Measurements from ENCODE around the gene PRKN.
A peak's percentile ranks its signal among the peaks of the same experiment; 100 is the strongest.

PRKN gene

DNA sequence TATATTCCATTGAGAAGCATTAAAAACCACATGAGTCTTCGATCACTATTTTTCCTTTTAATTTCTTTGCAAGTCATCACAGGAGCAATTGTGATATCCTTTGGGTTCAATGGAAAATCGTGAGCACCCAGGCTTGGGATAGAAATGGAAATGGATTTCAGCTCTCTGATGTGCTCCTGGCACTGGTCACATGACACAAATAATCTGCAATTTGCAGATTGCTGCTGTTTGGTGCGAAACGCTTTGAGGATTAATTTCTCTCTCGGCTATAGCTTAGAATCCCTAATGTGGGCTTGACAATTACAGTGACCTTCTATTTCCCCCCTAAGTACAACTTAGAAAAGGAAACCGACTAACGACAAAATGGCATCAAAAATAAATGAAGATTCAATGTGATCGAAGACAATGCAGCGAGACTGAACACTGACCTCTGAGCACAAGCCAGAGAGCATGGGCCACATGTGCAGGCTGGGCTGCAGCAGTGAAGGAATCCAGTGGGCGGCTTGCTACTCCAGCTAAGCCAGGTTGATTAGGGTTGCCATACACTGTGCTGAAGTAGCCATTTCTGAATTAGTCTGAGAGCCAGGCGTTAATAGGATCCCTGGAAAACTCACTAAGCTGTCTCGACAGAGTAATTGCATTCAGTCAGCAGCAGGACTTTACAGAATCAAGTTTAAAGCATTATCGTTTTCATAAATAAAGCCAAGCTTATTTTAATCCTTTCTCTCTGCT, 1151.9 kb downstream of the PRKN start:
- DNase-seq (ENCODE audit: extremely low spot score) = no peak
- TF ChIP-seq ZNF384 (IDR thresholded peaks at IDR 0.05) = no peak
- no peak for TF ChIP-seq NFRKB (IDR thresholded peaks at IDR 0.05)
- no peak for TF ChIP-seq TARDBP (IDR thresholded peaks at IDR 0.05)
- no peak for TF ChIP-seq SP1 (IDR thresholded peaks at IDR 0.05)
- POLR2A ChIA-PET = no interaction called here
- CTCF ChIA-PET = no interaction called here

GRCh38 chr6:161568885-161569456, 1158.6 kb downstream of the PRKN start:
- TF ChIP-seq NFRKB (IDR thresholded peaks at IDR 0.05) (no peak), SP1 (IDR thresholded peaks at IDR 0.05) (no peak), FOXA1 (IDR thresholded peaks at IDR 0.05) (no peak), HDGF (IDR thresholded peaks at IDR 0.05; ENCODE audit: borderline replicate concordance) (no peak), FOXK2 (IDR thresholded peaks at IDR 0.05) (no peak), BHLHE40 (IDR thresholded peaks at IDR 0.05; ENCODE audit: borderline replicate concordance) (no peak), CTBP1 (IDR thresholded peaks at IDR 0.05; ENCODE audit: borderline replicate concordance) (no peak), ARNT (IDR thresholded peaks at IDR 0.05) (no peak), LEF1 (IDR thresholded peaks at IDR 0.05; ENCODE audit: borderline replicate concordance) (no peak), SUZ12 (IDR thresholded peaks at IDR 0.05) (no peak), ZNF384 (IDR thresholded peaks at IDR 0.05) (no peak)
- ChIA-PET POLR2A (no interaction called here), CTCF (no interaction called here)
- no peak for DNase-seq (ENCODE audit: extremely low spot score)

DNA sequence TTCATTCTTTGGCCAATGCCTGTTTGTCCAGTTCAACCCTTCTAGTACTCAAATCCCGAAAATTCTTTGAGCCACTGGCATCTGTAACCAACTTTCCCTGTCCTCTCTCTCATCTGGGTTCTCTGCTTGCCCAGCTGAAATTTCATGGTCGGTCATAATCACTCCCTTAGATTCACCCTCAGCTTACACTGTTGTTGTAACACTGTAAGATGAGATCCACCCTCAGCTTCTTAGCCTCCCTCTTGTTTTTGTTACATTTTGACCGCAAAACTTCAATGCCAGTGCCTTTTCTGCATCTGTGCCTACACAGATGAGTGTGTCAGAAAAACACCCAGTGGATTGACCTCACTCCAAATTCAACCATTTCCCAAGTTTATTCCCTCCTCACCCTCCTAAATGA, 1162.6 kb downstream of the PRKN start:
- no peak for TF ChIP-seq BHLHE40 (IDR thresholded peaks at IDR 0.05; ENCODE audit: borderline replicate concordance)
- CTCF ChIA-PET = no interaction called here
- POLR2A ChIA-PET = no interaction called here
- DNase-seq (ENCODE audit: extremely low spot score) = no peak

DNA sequence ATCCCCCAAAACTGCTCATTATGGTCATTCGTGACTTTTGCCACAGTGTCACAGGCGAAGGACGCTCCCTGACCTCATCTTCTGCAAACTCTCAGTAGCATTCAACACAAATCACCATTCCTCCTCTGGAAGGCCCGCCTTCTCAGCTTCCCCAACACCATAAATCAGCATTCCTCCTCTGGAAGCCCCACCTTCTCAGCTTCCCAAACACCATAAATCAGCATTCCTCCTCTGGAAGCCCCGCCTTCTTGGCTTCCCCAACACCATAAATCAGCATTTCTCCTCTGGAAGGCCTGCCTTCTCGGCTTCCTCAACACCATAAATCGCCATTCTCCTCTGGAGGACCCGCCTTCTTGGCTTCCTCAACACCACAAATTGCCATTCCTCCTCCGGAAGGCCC, 1165.7 kb downstream of the PRKN start:
- DNase-seq (ENCODE audit: extremely low spot score) = no peak
- TF ChIP-seq, protein P1, sequence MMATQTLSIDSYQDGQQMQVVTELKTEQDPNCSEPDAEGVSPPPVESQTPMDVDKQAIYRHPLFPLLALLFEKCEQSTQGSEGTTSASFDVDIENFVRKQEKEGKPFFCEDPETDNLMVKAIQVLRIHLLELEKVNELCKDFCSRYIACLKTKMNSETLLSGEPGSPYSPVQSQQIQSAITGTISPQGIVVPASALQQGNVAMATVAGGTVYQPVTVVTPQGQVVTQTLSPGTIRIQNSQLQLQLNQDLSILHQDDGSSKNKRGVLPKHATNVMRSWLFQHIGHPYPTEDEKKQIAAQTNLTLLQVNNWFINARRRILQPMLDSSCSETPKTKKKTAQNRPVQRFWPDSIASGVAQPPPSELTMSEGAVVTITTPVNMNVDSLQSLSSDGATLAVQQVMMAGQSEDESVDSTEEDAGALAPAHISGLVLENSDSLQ (IDR thresholded peaks at IDR 0.05) = peak; percentile 84
- TF ChIP-seq LEF1 (IDR thresholded peaks at IDR 0.05; ENCODE audit: borderline replicate concordance) = no peak
- ChIA-PET CTCF (no interaction called here), POLR2A (no interaction called here)

DNA sequence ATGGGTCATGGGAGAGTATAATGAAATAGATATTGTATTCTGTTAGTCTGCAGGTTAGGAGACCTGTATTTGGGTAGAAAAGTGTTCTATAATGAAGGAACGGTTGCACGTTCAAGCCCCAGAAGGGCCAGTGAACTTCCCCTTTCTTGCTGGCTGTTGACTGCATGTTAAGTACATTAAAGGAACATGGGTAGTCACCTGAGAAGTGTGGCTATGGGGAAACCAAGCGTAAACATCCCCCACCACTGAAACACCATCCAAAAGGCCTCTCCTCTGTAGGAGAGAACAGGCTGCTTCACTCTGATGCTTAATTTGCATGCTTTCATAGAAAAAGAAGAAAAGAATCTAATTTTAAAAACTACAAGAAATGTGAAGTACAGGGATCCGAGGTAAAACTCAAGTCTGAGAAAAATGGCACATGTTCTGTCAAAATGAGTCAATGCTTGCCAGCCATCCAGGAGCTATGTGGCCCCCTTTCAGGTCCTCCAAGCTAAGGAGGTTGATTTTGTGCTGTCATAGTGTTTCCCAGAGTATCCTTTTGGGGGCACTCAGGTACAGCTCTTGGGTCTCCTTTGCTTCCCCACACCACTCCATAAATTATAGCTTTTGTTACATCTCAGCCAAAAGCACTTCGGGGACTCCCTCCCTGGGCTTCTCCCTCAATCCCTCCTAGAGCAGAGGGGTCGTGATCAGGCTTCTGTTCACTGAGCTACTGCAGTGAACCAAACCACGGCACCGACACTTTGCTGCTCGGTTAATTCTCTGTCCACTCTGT, 1170.0 kb downstream of the PRKN start:
- POLR2A ChIA-PET = interaction anchor here (0.7 kb wide), 1 partner anchor 138 kb away, joined by 4 read pairs; no protein-coding TSS in a partner anchor
- no peak for TF ChIP-seq TARDBP (IDR thresholded peaks at IDR 0.05)
- TF ChIP-seq, protein P1 (IDR thresholded peaks at IDR 0.05) = 0 out of 2 replicates have a peak, but pooled peaks have one; percentile 27
- TF ChIP-seq ELF4 (IDR thresholded peaks at IDR 0.05) = no peak
- TF ChIP-seq SP1 (IDR thresholded peaks at IDR 0.05) = no peak
- CTCF ChIA-PET = interaction anchor here (0.8 to 1.1 kb wide), 2 partner anchors 21 to 61 kb away, joined by 4 to 5 read pairs; no protein-coding TSS in a partner anchor
- DNase-seq (ENCODE audit: extremely low spot score) = no peak

- no peak for DNase-seq (ENCODE audit: extremely low spot score)
- ChIA-PET CTCF (no interaction called here), POLR2A (no interaction called here)
- TF ChIP-seq ARNT (IDR thresholded peaks at IDR 0.05) (no peak), FOXM1 (IDR thresholded peaks at IDR 0.05; ENCODE audit: borderline replicate concordance) (no peak), BHLHE40 (IDR thresholded peaks at IDR 0.05; ENCODE audit: borderline replicate concordance) (no peak), SUZ12 (IDR thresholded peaks at IDR 0.05) (no peak), LEF1 (IDR thresholded peaks at IDR 0.05; ENCODE audit: borderline replicate concordance) (no peak), NFRKB (IDR thresholded peaks at IDR 0.05) (no peak), SP1 (IDR thresholded peaks at IDR 0.05) (no peak), ELF4 (IDR thresholded peaks at IDR 0.05) (no peak), CTBP1 (IDR thresholded peaks at IDR 0.05; ENCODE audit: borderline replicate concordance) (no peak), ZNF384 (IDR thresholded peaks at IDR 0.05) (no peak), HDGF (IDR thresholded peaks at IDR 0.05; ENCODE audit: borderline replicate concordance) (no peak), FOXK2 (IDR thresholded peaks at IDR 0.05) (no peak), L3MBTL2 (conservative IDR thresholded peaks at IDR 0.05) (no peak)
- TF ChIP-seq, protein P1 (IDR thresholded peaks at IDR 0.05) = no peak
These were observed 1172.7 kb downstream of the PRKN start for GRCh38 chr6:161554883-161555282.

Measured in HEK293T (cell line).